HG02973 (cell line): ENCODE measurements around the gene RETREG1.
A peak's percentile ranks its signal among the peaks of the same experiment; 100 is the strongest.
"Not testable (repeated sequence)": the region's sequence is repeated elsewhere in the genome, so short reads cannot be mapped to it uniquely, and the experiment has no call there.

Experiments used
- ATAC-seq: cut with Tn5 transposase; IDR thresholded peaks from one replicate; pipeline ENCODE4 v1.9.1; 2021; ENCODE audit warnings: moderate library complexity; ENCODE audit not compliant: unreplicated experiment

RETREG1 gene

GRCh38 chr5:16461026-16461425 lies 155.8 kb downstream of the RETREG1 start:
- ATAC-seq = no peak

GRCh38 chr5:16459451-16459850 lies 157.3 kb downstream of the RETREG1 start:
- ATAC-seq = no peak

GRCh38 chr5:16457853-16458252 lies 158.9 kb downstream of the RETREG1 start:
- no peak for ATAC-seq

- ATAC-seq = no peak
Observed at GRCh38 chr5:16457451-16457850, 159.3 kb downstream of the RETREG1 start.

- peak; percentile 66 for ATAC-seq
Observed at GRCh38 chr5:16456103-16456832, 160.5 kb downstream of the RETREG1 start.

- no peak for ATAC-seq
Observed at GRCh38 chr5:16455668-16456067, 161.1 kb downstream of the RETREG1 start.

GRCh38 chr5:16454686-16455085 lies 162.1 kb downstream of the RETREG1 start:
- no peak for ATAC-seq

- ATAC-seq = no peak
Observed at GRCh38 chr5:16453609-16454008, 163.2 kb downstream of the RETREG1 start.

GRCh38 chr5:16450163-16450562 lies 166.6 kb downstream of the RETREG1 start:
- ATAC-seq = no peak

GRCh38 chr5:16446993-16447392 lies 169.8 kb downstream of the RETREG1 start:
- no peak for ATAC-seq

GRCh38 chr5:16437977-16438376 lies 178.8 kb downstream of the RETREG1 start:
- ATAC-seq = no peak

GRCh38 chr5:16436065-16436682 lies 180.6 kb downstream of the RETREG1 start:
- not testable (repeated sequence) for ATAC-seq

- no peak for ATAC-seq
Observed at GRCh38 chr5:16431490-16431889, 185.3 kb downstream of the RETREG1 start.

- ATAC-seq = no peak
Observed at GRCh38 chr5:16430349-16431089, 186.3 kb downstream of the RETREG1 start.

- ATAC-seq = no peak
Observed at GRCh38 chr5:16428359-16428758, 188.4 kb downstream of the RETREG1 start.

- ATAC-seq = no peak
Observed at GRCh38 chr5:16427587-16427986, 189.2 kb downstream of the RETREG1 start.
